Activated effector memory CD4-positive, alpha-beta T cell treated with Interleukin-2 at 50 U/mL for 16 hours (primary cell): ENCODE results near the gene BRIX1.
A peak's percentile ranks its signal among the peaks of the same experiment; 100 is the strongest.
"Not testable (repeated sequence)": the region's sequence is repeated elsewhere in the genome, so short reads cannot be mapped to it uniquely, and the experiment has no call there.

Experiments
- DNase-seq: peaks from one replicate; pipeline ENCODE4 v3.0.0-alpha.2; 2020

Gene BRIX1

DNA sequence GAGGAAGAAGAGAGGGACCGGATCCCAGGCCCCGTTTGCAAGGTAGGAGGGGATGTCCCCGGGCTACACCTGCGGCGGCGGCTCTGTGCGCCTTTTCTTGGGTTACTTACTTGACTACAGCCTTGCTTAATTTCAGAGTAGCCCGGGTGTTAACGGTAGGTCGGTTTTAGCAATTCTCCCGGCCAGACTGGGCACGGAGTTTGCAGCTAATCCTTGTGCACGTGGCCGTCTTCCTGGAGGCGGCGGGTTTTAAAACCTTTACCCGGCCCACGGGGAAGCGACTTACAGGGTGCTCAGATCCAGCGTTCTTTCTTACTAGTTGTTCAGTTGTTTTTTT is 313 bp downstream of the BRIX1 start:
- DNase-seq = no peak

DNA sequence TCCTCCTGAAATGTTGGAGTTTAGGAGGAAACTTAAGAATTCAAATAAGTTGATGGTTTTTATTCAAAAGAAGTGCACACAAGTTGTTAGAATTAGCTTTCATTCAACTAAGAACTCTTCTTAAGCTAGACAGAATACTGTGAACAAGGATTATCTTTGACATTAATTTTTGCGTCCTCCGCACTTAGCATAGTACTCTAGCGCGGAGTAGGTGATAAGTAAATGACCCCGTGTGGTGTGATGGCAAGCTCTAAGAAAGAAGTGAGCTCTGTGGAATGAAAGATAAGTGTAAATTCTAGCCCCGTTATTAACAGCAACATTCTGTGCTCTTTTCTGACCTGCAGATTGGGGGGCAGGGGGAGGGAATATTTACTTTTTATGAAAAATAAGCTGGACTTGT is 1.0 kb downstream of the BRIX1 start:
- no peak for DNase-seq

DNA sequence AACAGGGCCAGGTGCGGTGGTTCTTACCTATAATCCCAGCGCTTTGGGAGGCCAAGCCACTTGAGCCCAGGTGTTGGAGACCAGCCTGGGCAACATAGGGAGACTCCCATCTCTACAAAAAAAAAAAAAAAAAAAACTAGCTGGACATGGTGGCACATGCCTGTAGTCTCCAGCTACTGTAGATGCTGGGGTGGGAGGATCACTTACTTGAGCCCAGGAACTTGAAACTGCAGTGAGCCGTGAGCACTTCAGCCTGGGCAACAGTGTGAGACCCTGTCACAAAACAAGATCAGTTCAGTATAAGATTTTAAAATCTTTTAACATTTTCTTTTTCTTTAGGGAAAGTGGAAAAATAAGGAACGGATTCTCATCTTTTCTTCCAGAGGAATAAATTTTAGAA is 2.5 kb downstream of the BRIX1 start:
- no peak for DNase-seq

DNA sequence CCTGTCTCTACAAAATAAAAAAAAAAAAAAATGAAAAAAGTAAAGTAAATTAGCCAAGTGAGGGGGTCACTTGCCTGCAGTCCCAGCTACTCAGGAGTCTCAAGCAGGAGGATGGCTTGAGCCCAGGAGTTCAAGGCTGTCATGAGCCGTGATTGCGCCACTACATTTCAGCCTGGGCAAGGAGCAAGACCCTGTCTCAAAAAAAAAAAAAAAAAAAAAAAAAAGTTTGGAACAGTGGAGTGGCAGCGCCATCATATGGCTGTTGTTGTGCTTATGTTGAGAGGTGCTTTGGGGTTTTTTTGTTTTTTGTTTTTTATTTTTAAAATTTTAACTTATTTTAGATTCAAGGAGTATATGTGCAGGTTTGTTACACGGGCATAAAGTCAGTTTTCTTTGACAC is 3.6 kb downstream of the BRIX1 start:
- DNase-seq = no peak

DNA sequence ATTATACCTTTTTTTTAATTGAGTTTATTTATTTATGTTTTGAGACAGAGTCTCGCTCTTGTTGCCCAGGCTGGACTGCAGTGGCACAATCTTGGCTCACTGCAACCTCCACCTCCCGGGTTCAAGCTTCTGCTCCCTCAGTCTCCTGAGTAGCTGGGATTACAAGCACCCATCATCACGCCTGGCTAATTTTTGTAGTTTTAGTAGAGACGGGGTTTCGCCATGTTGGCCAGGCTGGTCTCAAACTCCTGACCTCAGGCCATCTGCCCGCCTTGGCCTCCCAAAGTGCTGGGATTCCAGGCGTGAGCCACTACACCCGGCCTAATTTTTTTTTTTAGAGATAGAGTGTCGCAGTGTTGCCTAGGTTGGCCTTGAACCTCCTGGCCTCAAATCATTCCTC is 7.7 kb downstream of the BRIX1 start:
- DNase-seq = not testable (repeated sequence)

DNA sequence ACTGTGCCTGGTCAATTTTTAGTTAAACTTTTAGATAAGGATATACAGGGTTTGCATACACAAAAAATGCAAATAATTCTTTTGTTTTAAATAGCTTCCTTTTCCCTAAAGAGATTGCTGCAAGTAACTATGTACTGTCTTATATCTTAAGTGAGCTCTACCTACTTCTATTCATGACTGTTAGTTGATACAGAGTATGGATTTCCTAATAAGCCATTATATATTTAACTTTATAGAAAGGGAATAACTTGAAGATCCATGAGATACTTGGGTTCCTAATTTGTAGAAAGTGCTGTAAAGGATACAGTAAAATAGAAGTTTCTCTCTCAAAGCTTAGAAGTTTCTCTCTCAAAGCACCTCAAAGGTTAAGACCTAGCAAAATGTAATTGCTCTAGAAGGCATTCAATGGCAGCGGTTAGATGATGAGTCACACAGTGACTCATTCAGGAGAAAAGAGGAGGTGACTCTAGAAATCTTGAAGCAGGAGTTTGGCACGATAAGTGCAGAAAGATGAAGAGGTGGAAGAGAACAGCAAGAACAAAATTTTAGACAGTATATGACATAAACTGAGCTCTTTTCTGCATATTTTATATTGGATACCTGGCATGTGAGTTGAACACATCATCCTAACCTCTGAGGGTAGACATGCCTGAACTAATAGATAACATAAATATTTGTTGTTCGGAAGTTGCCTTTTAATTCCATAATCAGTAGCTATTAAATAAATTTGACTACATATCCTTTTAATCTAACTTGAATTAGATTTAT is 8.4 kb downstream of the BRIX1 start:
- DNase-seq = no peak

DNA sequence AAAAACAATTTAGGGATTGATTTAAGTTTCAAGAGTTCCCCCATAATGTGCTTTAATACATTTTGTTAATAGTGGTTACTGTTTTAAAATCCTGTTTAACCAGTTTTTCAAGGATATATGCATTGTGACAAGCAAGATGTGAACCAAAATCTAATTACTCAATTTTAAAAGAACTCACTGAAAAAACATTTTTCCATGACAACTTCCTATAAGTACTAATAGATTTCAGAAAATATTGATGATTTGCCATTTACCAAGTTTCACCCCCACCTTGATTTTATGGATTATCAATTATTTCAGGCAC is 8.9 kb downstream of the BRIX1 start:
- DNase-seq = no peak

DNA sequence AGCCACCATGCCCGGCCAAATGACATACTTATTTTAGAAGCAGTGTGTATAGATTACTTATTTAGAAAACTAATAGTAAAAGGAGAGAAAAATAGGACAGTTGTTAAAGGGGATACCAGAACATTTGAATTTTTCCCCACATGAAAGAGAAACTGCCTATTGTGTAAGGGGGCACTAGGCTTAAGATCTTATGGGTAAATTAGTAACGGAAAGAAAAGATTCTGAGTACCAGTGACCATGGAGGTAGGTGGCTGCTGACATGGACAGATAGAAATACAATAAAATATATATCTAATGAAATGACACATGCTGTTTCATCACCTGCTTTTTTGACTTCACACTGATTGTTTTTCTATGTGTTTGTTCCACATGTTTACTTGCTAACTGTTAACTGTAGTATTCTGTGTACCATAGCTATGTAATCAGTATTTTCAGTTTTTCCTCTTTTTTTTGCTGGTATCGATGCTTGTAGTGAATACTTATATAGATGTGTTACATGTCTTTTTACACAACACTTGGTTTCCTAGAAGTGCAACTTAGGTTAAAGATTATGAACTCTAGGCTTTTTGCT is 10.9 kb downstream of the BRIX1 start:
- no peak for DNase-seq

DNA sequence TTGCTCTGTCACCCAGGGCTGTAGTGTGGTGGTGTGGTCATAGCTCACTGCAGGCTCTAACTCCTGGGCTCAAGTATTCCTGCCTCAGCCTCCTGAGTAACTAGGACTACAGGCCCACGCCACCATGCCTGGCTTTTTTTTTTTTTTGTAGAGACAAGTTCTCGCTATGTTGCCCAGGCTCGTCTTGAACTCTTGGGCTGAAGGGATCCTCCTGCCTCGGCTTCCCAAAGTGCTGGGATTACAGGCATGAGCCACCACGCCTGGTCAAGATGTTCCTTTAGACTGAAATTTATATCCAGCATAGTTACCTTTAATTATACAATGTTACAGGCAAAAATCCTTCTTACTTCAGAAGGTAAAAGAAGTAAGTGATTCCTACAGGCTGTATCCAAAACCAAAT is 12.3 kb downstream of the BRIX1 start:
- DNase-seq = no peak

DNA sequence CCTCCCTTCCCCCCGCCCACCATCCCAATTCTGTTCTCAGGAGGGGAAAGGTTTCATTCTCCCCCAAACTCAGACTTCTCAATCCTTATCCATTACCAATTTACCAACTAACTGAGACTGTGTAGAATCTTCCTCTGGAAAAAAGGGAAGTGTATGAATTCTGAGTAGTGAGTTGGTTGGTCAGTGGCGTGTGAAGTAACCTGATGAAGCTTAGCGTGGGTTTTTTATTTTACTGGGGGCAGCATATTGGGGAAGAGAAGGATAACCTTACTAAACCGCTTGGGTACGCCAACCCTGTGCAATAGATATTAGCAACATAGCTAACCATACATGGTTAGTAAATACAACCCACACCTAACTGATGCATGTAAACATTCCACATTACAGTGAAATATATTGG is 12.8 kb downstream of the BRIX1 start:
- no peak for DNase-seq

DNA sequence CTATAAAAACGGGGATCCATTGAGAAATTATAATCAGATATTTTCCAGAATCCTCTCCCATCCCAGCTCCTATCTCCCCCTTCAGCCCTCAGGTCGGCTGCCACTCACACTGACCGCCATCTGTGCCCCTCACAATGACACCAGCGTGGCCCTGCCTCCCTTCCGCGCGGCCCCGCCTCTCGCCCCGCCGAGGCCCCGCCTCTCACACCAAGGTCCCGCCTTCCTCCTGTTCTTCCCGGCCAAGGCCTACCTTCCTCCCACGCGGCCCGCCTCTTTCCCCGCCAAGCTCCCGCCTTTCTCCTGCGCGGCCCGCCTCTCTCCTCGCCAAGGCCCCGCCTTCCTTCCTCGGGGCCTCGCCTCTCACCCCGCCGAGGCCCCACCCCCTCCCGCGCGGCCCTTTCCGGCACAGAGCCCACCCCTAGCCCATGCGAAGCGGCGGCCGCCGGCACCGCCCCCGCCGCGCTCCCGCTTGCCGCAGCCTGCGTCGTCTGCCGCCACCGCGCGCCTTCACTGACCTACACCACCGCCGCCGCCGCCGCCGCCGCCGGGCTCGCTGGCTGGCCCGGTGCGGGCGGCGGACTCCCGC is 13.7 kb downstream of the BRIX1 start, which contains the start of gene DNAJC21:
Gene DNAJC21, plus strand, starts transcription at position 426 of the 586 bp plus-strand sequence. CDS start 261 bp downstream, outside the sequence.
- DNase-seq = peak; percentile 98

DNA sequence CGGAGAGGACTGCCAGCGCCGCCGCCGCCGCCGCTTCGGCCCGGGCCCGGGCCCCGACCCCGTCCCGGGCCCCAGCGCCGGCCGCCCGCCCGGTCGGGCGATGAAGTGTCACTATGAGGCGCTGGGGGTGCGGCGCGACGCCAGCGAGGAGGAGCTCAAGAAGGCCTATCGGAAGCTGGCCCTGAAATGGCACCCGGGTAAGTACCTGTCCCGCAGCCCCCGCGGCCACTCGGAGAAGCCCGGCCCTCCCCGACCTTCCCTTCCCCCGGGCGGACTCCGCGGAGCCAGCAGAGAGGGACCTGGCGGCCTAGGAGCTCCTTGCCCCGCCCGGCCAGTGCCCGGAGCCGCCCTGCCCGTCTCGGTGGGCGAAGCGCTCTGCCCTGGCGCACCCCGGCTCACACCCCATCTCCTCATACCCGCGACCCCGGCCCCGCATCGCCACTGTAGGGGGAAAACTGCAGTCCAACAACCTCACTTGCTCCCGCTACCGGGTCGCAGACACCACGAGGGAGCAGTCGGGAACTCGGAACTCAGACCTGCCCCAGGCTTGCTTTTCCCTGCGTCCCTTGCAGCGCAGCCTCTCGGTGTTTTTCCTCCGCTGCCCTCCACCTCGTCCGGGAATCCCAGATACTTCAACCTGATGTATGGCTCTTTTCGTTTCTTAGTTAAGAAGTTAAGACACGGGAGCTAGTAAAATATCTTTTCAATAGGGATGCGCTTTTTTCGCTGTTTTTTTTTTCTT is 14.4 kb downstream of the BRIX1 start:
- DNase-seq = peak; percentile 75

DNA sequence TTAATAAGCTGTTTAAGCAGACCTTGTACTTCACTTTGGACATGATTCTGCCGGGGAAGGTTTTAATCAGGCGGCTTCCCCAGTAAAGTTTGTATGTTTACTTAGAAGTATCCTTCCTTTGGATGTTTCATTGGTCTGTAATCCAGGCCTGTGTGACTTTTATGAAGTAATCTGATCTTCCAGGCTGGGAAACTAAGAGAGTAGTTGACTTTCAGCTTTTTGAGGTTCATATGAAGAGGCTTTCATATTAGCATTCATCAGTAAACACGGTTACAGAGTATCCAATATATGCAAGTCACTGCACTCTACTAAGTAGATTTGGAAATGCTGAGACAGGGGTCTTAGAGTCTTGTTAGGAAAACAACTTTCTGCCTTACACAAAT is 14.9 kb downstream of the BRIX1 start:
- DNase-seq = no peak

DNA sequence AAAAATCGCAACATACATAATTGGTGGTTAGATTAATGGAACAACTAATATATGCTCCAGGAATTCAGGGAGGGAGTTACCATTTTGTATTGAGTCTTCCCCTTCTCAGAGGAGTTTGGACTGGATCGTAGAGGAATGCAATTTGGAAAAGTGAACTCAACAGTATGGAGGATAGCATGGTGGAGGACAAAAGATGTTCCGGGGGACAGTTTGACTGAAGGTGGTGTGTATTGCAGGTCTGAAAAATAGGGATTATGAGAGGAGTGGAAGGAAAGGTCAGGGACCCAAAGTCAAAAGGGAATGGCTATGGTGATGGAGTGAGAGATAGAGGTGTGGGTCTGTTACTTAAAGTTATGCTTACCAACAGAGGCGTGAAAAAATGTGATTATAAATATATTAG is 15.4 kb downstream of the BRIX1 start:
- no peak for DNase-seq

DNA sequence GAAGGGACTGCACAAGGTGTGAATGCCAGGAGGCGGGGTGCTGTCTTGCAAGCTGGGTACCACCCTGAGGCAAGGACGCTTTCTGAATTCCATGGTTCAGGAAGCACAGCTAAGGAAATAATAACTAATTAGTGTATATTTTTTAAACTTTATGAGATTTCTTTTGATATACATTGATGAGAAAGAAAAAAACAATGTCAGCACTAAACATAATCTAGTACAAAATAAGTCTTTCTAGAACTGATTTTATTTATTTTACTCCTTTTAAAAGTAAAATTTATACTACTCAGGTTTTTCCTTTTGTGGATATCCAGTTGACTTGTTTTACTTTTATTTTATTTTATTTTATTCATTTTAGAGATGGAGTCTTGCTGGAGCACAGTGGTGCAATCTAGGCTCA is 17.4 kb downstream of the BRIX1 start:
- no peak for DNase-seq

DNA sequence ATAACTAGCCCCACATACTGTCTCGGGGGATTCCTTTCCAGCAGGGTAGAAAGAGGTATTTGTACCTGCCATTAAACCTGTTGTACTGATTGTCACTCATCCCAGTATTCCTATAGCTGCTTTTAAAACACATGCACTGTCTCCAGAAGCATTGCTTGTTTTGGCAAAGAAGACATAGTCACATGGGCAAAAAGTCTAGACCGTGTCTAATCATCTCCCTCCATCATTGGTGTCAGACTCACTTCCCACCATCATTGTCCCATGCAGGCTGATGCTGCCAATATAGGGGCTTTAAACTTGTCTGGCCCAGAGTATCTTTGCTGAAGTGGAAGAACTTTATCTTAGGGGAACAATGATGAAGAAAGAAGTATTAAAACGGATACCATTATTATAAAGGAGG is 26.4 kb downstream of the BRIX1 start:
- DNase-seq = no peak

DNA sequence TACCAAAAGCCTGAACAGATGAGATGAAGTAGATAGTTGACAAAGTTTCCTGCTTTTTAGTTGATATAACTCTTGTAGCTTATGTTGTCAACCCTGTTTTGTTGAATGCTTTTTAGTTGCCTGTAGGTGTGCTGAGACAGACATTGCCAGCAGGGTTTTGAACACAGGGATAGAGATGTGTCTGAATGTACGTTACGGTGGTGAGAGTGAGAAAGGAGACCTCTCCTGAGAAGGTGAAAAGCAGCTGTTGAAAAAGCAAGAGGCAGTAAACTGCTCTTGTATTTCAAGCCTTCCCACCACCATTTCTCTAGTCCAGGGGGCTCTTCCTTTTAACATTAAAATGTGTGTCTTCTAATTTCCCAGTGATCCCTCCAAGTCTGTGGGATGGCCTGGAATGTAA is 28.5 kb downstream of the BRIX1 start:
- no peak for DNase-seq

DNA sequence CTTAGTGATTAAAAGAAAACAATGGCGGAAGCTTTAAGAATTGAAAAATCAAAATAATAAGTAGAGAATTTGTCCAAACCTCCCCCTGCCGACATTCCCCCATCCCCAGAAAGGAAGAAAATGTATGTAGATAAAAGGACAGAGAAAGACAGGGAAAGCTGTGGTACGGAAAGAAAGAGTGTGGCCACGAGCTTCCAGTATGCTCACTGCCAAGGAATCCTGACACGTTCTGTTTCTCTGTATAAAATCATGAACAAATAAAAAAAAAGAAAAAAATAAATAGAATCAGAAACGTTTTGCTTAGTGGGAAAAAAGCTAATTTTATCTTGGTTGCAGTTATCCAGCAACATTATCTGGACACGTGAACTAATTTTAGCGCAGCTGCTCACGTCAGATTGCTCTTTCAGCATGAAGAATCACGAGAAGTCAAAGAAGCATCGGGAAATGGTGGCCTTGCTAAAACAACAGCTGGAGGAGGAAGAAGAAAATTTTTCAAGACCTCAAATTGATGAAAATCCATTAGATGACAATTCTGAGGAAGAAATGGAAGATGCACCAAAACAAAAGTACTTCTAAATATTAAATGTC is 29.0 kb downstream of the BRIX1 start:
- no peak for DNase-seq

DNA sequence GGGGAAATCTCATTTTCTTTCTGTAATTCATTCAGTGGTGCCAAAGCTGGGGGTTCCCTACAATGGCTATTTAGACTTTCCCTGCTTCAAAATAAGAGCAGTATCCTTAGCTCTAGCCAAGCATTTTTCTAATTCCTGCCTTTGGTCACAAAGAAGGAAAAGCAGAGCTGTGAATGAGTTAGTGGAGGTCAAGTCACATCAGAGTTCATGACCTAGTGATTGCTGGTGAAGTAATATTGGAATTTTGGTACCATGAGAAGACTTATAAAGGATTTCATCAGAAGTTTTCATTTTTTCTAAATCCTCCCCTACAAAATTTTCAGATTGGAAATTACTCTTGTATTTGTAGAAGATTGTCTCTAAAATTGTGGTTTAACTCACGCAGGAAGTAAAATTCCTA is 41.8 kb downstream of the BRIX1 start:
- DNase-seq = no peak

DNA sequence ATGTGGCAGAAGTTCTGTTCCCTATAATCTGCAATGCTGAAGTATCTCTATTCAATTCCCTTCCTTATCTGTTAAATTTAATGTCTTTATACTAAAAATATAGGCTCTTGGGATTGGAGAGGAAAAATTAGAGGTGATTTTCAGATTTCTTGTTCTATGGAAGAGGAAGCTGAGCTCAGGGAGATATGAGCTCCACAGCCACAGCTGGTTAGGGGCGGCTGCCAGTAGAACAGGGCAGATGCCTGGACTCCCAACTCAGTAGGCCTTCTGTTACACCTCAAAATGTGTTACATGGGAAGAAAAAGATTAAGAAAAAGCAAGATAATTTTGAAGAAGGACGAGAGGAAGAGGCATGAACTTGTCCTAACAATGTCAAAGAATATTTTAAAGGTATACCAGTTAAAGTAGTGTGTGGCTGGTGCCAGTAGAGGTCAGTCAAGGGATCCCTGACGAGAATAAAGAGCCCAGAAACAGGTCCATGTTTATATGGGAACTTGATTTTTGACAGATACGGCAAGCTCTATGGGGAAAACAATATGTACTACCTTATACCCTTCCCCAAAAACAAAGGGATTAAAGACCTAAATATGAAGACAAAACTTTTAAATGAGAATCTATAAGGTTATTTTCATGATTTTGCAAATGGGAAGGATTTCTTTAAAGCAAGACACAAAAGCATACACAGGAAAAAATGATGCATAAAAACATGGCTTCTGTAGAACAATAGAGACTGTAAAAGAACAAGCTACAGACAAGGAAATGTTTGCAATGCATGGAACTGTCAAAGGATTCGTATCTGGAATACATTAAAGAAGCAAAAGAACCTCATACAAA is 42.6 kb downstream of the BRIX1 start:
- no peak for DNase-seq

DNA sequence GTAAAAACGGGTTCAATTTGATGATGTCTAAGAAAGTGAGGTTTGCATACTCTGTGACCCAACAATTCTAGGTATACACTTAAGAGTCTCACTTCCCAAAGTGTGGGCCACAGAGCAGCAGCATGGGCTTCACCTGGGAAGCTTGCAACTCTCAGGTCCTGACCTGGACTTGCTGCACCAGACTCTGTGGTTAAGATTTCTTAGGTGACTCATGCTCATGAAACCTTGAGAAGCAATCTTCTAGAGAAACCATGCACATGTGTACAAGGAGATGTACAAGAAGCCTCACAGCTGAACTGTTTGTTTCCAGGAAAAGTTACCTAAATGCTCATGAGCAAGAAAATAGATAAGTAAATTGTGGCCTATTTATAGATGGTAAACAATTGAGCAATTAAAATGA is 43.8 kb downstream of the BRIX1 start:
- DNase-seq = no peak

DNA sequence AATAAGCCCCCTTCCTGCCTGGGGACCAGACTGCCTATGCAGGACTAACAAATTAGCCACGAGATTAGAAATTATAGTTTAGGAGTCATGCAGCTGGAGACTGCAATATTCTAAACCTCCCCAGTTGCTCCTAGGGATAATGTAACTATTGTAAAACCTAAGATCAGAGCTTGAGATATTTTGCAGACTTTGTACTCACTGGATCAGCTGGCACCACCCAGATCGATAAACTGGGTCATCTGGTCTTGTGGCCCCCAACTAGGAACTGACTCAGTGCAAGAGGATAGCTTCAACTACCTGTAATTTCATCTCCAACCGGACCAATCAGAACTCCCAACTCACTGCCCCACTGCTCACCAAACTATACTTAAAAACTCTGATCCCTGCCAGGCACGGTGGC is 52.0 kb downstream of the BRIX1 start:
- no peak for DNase-seq

DNA sequence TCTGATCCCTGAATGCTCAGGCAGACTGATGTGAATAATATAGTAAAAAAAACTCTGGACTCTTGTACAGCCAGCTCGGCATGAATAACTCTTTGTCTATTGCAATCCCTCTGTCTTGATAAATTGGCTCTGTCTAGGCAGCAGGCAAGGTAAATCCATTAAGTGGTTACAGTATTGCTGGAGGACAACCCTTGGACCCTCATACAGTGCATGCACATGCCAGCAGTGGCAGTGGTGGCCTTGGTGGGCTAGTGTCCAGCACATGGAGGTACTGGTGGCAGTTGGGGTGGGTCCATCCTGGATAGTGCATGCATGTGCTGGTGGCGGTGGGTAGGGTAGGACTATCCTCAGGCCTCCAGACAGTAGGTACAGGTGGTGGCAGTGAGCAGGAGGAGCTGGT is 52.7 kb downstream of the BRIX1 start:
- DNase-seq = no peak
